ENCODE measurements around the gene AMN1.

The AMN1 gene

DNA sequence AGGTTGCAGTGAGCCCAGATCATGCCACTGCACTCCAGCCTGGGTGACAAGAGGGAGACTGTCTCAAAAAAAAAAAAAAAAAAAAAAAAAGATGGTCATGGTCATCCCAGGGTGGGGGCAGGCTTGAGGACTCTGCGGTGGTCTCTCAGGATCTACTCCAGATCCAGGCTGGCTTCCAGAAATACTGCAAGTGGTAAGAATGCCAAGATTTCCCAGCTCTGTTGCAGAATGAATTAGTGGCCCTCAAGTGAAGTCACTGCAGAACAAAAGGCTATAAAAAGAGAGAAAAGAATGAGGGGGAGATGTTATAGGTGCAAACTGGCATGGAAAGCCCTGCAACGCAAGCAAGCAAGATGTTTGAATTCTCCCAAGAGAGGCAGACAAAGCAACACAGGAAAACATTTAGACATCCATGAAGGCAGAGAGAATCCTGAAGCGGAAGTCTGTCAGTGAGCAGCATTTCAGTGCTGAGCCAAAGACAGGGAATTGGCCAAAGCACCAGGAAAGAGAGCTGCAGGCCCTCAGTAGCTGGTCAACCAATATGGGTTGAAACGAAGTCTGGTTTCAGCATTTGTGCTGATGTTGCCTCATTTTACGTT, 101.3 kb downstream of the AMN1 start:
- Histone ChIP-seq H3K9me3 (no peaks in the 10 kb centered on the region), H3K4me3 (no peak overlapping the region), H3K27me3 (ENCODE audit: low read depth) (no peaks in the 10 kb centered on the region), H3K36me3 (replicated peaks) (no peaks in the 10 kb centered on the region), H3K4me1 (peaks cover 8% of the 10 kb centered on the region)
- no peak for DNase-seq (ENCODE audit: low spot score in 2 of 2)
- in situ Hi-C loops (cut with MboI; ENCODE audit: low sequenced_read_pairs): no loop called here

DNA sequence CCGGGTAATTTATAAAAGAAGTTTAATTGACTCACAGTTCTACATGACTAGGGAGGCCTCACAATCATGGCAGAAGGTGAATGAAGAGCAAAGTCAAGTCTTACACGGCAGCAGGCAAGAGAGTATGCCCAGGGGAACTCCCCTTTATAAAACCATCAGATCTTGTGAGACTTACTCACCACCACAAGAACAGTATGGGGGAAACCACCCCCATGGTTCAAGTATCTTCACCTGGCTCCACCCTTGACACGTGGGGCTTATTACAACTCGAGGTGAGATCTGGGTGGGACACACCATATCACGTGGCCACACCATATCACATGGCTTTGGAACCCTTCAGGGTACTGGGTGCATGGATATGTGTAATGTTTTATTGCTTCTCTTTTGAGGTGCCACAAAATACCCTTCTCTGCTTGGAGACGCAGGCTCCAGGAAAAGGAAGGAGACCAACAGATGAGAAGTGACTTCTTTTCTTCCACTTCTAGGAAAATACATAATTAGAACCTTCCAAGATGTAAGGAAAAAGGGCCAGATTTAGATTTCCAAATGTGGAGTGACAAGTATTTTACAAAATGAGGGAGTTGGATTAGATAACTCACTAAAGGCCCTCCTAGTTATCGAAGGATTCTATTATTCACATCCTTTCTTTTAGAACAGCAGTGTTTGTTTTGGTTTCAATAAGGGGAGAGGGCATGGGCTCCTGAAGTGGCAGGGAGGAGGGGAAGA, 102.4 kb downstream of the AMN1 start:
- DNase-seq (ENCODE audit: low spot score in 2 of 2): no peak
- Histone ChIP-seq H3K4me1 (peaks cover 7% of the 10 kb centered on the region), H3K27me3 (ENCODE audit: low read depth) (no peaks in the 10 kb centered on the region), H3K9me3 (no peaks in the 10 kb centered on the region), H3K4me3 (no peak overlapping the region), H3K36me3 (replicated peaks) (no peaks in the 10 kb centered on the region)
- in situ Hi-C loops (cut with MboI; ENCODE audit: low sequenced_read_pairs): no loop called here

- H3K4me1 ChIP-seq: no peaks in the 10 kb centered on the region
- no peaks in the 10 kb centered on the region for H3K36me3 ChIP-seq (replicated peaks)
- no peaks in the 10 kb centered on the region for H3K9me3 ChIP-seq
- in situ Hi-C loops (cut with MboI; ENCODE audit: low sequenced_read_pairs): no loop called here
- DNase-seq (ENCODE audit: low spot score in 2 of 2): no peak
- no peaks in the 10 kb centered on the region for H3K27me3 ChIP-seq (ENCODE audit: low read depth)
- no peak overlapping the region for H3K4me3 ChIP-seq
Observed at GRCh38 chr12:31622038-31622437, 106.8 kb downstream of the AMN1 start.

All from HAP-1 (cell line).